IMR-90 (cell line): ENCODE measurements around the gene NR2C2. TPM values are rescaled to one million over a fixed set of nuclear protein-coding genes. Genes with fewer than 3 reads are reported as not detected.

Source experiments
- ATAC-seq: fragments of 200-7000 bp; cut with Tn5 transposase; 2 replicates; pipeline ENCODE4 v1.9.1; 2020; ENCODE audit warnings: low read depth, mild to moderate bottlenecking, moderate library complexity
- BruUV-seq: library from RNA; stranded (reverse); fragments of 400-500 nt; replicated peaks from 2 replicates; lab custom pipeline; 2021; lab: Mats Ljungman, UMichigan
- CTCF ChIA-PET: fragments of 300-600 bp; formaldehyde crosslinking; extraction: SDS; loops from one replicate; lab custom pipeline; 2021; ENCODE audit warnings: antibody characterized with exemption; lab: Yijun Ruan, JAX
- POLR2A ChIA-PET: fragments of 300-600 bp; sonication (Branson Sonifier 250); formaldehyde crosslinking; loops from one replicate; lab custom pipeline; 2022; ENCODE audit warnings: antibody characterized with exemption; ENCODE audit not compliant: unreplicated experiment; lab: Charles Lee
- DNase-seq: peaks from one replicate; pipeline ENCODE4 v3.0.0; 2013
- H2AFZ ChIP-seq: replicated peaks from 2 replicates; pipeline ENCODE3; 2013; ENCODE audit warnings: low read length, mild to moderate bottlenecking; ENCODE audit not compliant: poor library complexity
- H2AK5ac ChIP-seq: 2 replicates; pipeline ENCODE4 v1.6.1; 2013; ENCODE audit warnings: low read depth, low read length, inconsistent platforms
- H2AK9ac ChIP-seq: replicated peaks from 2 replicates; pipeline ENCODE3; 2013; ENCODE audit warnings: mild to moderate bottlenecking, low read depth, low read length, moderate library complexity; ENCODE audit not compliant: poor library complexity
- H2BK120ac ChIP-seq: 2 replicates; pipeline ENCODE4 v1.6.1; 2013; ENCODE audit warnings: low read depth, low read length, inconsistent platforms
- H2BK15ac ChIP-seq: 3 replicates; pipeline ENCODE4 v1.6.1; 2013; ENCODE audit warnings: low read depth, low read length, inconsistent platforms
- H2BK20ac ChIP-seq: 2 replicates; pipeline ENCODE4 v1.6.1; 2013; ENCODE audit warnings: low read depth, mild to moderate bottlenecking, inconsistent platforms, low read length, moderate library complexity
- H2BK5ac ChIP-seq: 2 replicates; pipeline ENCODE4 v1.6.1; 2013; ENCODE audit warnings: mild to moderate bottlenecking, low read depth, low read length, inconsistent platforms; ENCODE audit not compliant: poor library complexity, severe bottlenecking
- H3K14ac ChIP-seq: replicated peaks from 2 replicates; pipeline ENCODE4 v1.6.1; 2013; ENCODE audit warnings: low read depth, low read length, inconsistent platforms
- H3K18ac ChIP-seq: 2 replicates; pipeline ENCODE4 v1.6.1; 2013; ENCODE audit warnings: low read depth, low read length, control low read depth
- H3K23ac ChIP-seq: 2 replicates; pipeline ENCODE4 v1.6.1; 2013; ENCODE audit warnings: low read depth, low read length, inconsistent platforms
- H3K27ac ChIP-seq: 2 replicates; pipeline ENCODE4 v1.5.1; 2013; ENCODE audit warnings: mild to moderate bottlenecking, control low read depth, low read length; ENCODE audit not compliant: insufficient read depth
- H3K27me3 ChIP-seq: 2 replicates; pipeline ENCODE4 v1.6.1; 2013; ENCODE audit warnings: low read length; ENCODE audit not compliant: control insufficient read depth, insufficient read depth
- H3K36me3 ChIP-seq: 2 replicates; pipeline ENCODE4 v1.6.1; 2013; ENCODE audit warnings: low read length, mixed read lengths; ENCODE audit not compliant: control insufficient read depth, insufficient read depth
- H3K4ac ChIP-seq: 2 replicates; pipeline ENCODE4 v1.6.1; 2013; ENCODE audit warnings: low read depth, low read length, inconsistent platforms
- H3K4me1 ChIP-seq: 2 replicates; pipeline ENCODE4 v1.6.1; 2013; ENCODE audit warnings: low read length, mixed read lengths; ENCODE audit not compliant: control insufficient read depth, insufficient read depth
- H3K4me2 ChIP-seq: 2 replicates; pipeline ENCODE4 v1.6.1; 2013; ENCODE audit warnings: low read depth, mild to moderate bottlenecking, control low read depth, low read length, moderate library complexity
- H3K4me3 ChIP-seq: 2 replicates; pipeline ENCODE4 v1.5.1; 2013; ENCODE audit warnings: low read depth, mild to moderate bottlenecking, control low read depth, low read length, moderate library complexity; ENCODE audit not compliant: insufficient read depth
- H3K56ac ChIP-seq: 2 replicates; pipeline ENCODE4 v1.6.1; 2013; ENCODE audit warnings: low read length, inconsistent platforms; ENCODE audit not compliant: insufficient read depth; ENCODE audit errors: extremely low read depth
- H3K79me1 ChIP-seq, 2 experiments: 2 replicates each; pipeline ENCODE4 v1.6.1; 2013; ENCODE audit warnings: low read length in 2 of 2, inconsistent platforms in 1 of 2, low read depth in 1 of 2
- H3K9ac ChIP-seq: 2 replicates; pipeline ENCODE4 v1.6.1; 2013; ENCODE audit warnings: low read depth, low read length, control low read depth
- H3K9me1 ChIP-seq: 2 replicates; pipeline ENCODE4 v1.6.1; 2013; ENCODE audit warnings: low read length, inconsistent platforms; ENCODE audit not compliant: insufficient read depth
- H3K9me3 ChIP-seq: 2 replicates; pipeline ENCODE4 v1.6.1; 2013; ENCODE audit warnings: low read length; ENCODE audit not compliant: control insufficient read depth, insufficient read depth
- H4K20me1 ChIP-seq: 2 replicates; pipeline ENCODE4 v1.6.1; 2013; ENCODE audit warnings: low read length, inconsistent platforms; ENCODE audit not compliant: insufficient read depth
- H4K5ac ChIP-seq: 2 replicates; pipeline ENCODE4 v1.6.1; 2013; ENCODE audit warnings: mild to moderate bottlenecking, low read depth, low read length, control low read depth
- H4K8ac ChIP-seq, 2 experiments: 2 replicates each; pipeline ENCODE4 v1.6.1; 2013; ENCODE audit warnings: low read depth in 2 of 2, low read length in 2 of 2, control low read depth in 1 of 2, inconsistent platforms in 1 of 2
- H4K91ac ChIP-seq: 2 replicates; pipeline ENCODE4 v1.6.1; 2013; ENCODE audit warnings: low read depth, low read length, inconsistent platforms; ENCODE audit not compliant: insufficient read depth
- BHLHE40 ChIP-seq: fragments of 150-350 bp; IDR thresholded peaks from 2 replicates; pipeline ENCODE4 v1.6.1; 2016; ENCODE audit warnings: mild to moderate bottlenecking, low read depth, low read length
- CHD1 ChIP-seq: IDR thresholded peaks from 2 replicates; pipeline ENCODE4 v1.6.1; 2012; ENCODE audit warnings: low read depth, low read length, improper control_type of control experiment
- FOS ChIP-seq: fragments of 150-350 bp; IDR thresholded peaks from 2 replicates; pipeline ENCODE4 v1.6.1; 2016; ENCODE audit warnings: low read depth, low read length
- MAZ ChIP-seq: IDR thresholded peaks from 2 replicates; pipeline ENCODE4 v1.6.1; 2012; ENCODE audit warnings: low read depth, mild to moderate bottlenecking, low read length, improper control_type of control experiment, moderate library complexity, borderline replicate concordance
- MXI1 ChIP-seq: IDR thresholded peaks from 2 replicates; pipeline ENCODE4 v1.6.1; 2012; ENCODE audit warnings: low read depth, mild to moderate bottlenecking, low read length, moderate library complexity, borderline replicate concordance
- NFE2L2 ChIP-seq: fragments of 150-350 bp; IDR thresholded peaks from 2 replicates; pipeline ENCODE4 v1.6.1; 2016; ENCODE audit warnings: low read depth, mild to moderate bottlenecking, low read length
- RAD21 ChIP-seq: IDR thresholded peaks from 2 replicates; pipeline ENCODE4 v1.6.1; 2012; ENCODE audit warnings: low read length, improper control_type of control experiment
- RCOR1 ChIP-seq: IDR thresholded peaks from 2 replicates; pipeline ENCODE4 v1.6.1; 2012; ENCODE audit warnings: mild to moderate bottlenecking, low read length, improper control_type of control experiment; ENCODE audit not compliant: insufficient replicate concordance
- RFX5 ChIP-seq: IDR thresholded peaks from 2 replicates; pipeline ENCODE4 v1.8.0; 2012; ENCODE audit warnings: low read depth, mild to moderate bottlenecking, low read length, moderate library complexity
- SMC3 ChIP-seq: fragments of 150-350 bp; IDR thresholded peaks from 2 replicates; pipeline ENCODE4 v1.6.1; 2016; ENCODE audit warnings: low read depth, mild to moderate bottlenecking, antibody characterized with exemption, low read length, moderate library complexity
- WGBS, 2 experiments: methylation state at CpG; one replicate each; pipeline versions ENCODE4 v1.1.5 to v1.1.7; 2013; ENCODE audit warnings: missing lambda C conversion rate in 2 of 2; ENCODE audit not compliant: insufficient read length in 1 of 2; ENCODE audit errors: extremely low coverage in 2 of 2; 5-methylcytosine and 5-hydroxymethylcytosine counted together
- dilution Hi-C: fragments of 300-500 bp; cut with HindIII; formaldehyde crosslinking; loops from one replicate; pipeline ENCODE4 v1.14.3; 2018; ENCODE audit warnings: low sequenced_read_pairs; ENCODE audit not compliant: unreplicated experiment
- in situ Hi-C: fragments of 300-500 bp; cut with MboI; formaldehyde crosslinking; loops from 3 replicates; pipeline ENCODE4 v1.14.3; 2019; ENCODE audit warnings: low sequenced_read_pairs, inconsistent platforms, mixed read lengths
- intact Hi-C: fragments of 100-400 bp; cut with micrococcal nuclease; formaldehyde crosslinking; loops from 2 replicates; pipeline ENCODE4 v1.10.0; 2022
- polyA plus RNA-seq, 3 experiments: library from polyadenylated mRNA; depleted of rRNA; stranded (reverse); fragments of >200 nt; gene quantifications; 2 replicates each; pipeline ENCODE4 v1.2.3, GENCODE V29; 2012; ENCODE audit warnings: low replicate concordance in 1 of 3
- total RNA-seq: library from RNA; depleted of rRNA; stranded (reverse); fragments of >200 nt; gene quantifications from 2 replicates; pipeline ENCODE4 v1.2.3, GENCODE V29; 2012
- TF ChIP-seq, protein P1 (sequence below): conservative IDR thresholded peaks from 2 replicates; pipeline ENCODE4 v1.5.1; 2012; ENCODE audit warnings: mild to moderate bottlenecking, low read depth, low read length, improper control_type of control experiment
- TF ChIP-seq, protein P2 (sequence below): fragments of 150-350 bp; IDR thresholded peaks from 2 replicates; pipeline ENCODE4 v1.6.1; 2017; ENCODE audit warnings: mild to moderate bottlenecking, antibody characterized with exemption, low read length, low read depth

Gene NR2C2
- total and polyA plus RNA-seq, 2 of the 4 experiments (the other 2 are of a cell fraction), result 10.4 to 13.8 TPM

DNA sequence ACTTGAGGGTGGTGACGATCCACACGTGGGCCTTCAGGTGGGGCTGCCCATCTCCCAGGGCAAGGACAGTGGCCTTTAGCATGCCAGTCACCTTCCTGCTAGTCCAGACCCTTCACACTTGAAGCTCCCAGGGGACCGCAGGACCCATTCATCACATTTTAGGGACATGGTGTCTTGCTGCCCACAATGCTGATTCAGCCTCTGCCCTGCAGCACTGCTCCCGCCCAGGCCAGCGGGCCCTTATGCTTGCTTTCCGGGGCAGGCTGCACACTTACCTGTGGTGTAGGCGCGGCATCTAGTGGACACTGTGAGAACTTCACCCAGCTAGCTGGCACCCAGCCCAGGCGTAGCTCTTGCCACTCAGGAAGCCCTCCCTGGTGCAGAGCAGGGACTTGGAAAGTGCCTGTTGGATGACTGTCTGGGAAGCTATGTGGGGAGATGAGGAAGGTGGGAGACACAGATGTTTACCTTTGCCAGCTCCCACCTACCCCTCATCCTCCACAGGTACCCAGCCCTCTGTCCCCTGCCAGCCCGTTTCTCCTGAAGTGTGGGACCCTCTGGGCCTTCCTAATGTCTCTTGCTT is 26.3 kb upstream of the NR2C2 start (continued):
- no peak for TF ChIP-seq CHD1

DNA sequence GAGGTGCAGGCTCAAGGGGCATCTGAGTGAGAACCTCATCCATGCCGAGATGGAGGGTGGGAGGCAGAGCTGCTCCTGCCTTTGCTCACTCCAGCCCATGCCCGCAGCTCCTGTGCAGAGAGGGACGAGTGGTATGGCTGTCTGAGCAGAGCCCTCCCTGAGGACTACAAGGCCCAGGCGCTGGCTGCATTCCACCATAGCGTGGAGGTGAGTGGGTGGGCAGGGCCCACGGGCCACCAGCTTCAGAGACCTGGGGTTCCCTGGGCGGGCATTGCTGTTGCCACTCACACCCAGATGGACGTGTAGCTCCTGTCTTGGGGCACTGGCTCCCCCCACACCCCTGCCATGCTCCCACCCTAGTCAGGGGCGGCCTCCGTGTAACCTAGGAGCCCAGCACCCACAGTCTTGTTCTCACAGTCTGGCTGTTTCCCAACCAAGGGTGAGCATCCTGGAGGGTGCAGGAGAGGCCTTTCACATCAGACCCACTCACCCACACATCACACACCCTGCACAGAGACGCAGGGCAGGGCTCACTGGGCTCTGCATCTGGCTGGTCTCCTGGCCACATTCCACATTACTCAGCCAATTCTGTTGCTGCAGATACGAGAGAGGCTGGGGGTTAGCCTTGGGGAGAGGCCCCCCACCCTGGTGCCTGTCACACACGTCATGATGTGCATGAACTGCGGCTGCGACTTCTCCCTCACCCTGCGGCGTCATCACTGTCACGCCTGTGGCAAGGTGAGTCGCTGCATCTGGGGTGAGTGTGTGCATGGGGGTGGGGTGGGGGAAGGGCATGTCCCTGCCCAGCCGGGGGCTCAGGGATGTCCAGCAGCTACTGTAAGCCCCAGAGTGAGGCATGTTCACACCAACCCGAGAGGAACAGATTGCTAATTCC is 25.3 kb upstream of the NR2C2 start:
- H3K27me3 ChIP-seq, result peaks cover 11% of the 10 kb centered on the region
- no peak overlapping the region for H2BK20ac ChIP-seq
- no peak overlapping the region for H2BK15ac ChIP-seq
- H3K79me1 ChIP-seq, result no peaks in the 10 kb centered on the region
- peaks cover 2% of the 10 kb centered on the region; the same call in 1 of the 2 replicates for H3K4me1 ChIP-seq
- H3K36me3 ChIP-seq, result no peaks in the 10 kb centered on the region
- WGBS, 2 experiments, result 87% methylated on average over 3 of the region's 21 CpGs; no CpG with 5 or more reads in 1 of the 2 experiments
- no peak overlapping the region for H3K4ac ChIP-seq
- dilution Hi-C loops (no loop called here), in situ Hi-C loops (loop anchor here (5.0 to 10.0 kb wide), 2 partner anchors 250 to 417 kb away; no protein-coding TSS in a partner anchor), intact Hi-C loops (loop anchor here (1.0 to 5.0 kb wide), 6 partner anchors 131 to 1265 kb away; no protein-coding TSS in a partner anchor)
- H4K91ac ChIP-seq, result no peak overlapping the region
- no peaks in the 10 kb centered on the region for H3K9me1 ChIP-seq
- H2BK5ac ChIP-seq, result no peak overlapping the region
- no peaks in the 10 kb centered on the region for H3K9me3 ChIP-seq
- H3K56ac ChIP-seq, result no peak overlapping the region
- peak; percentile 57 for DNase-seq
- H2BK120ac ChIP-seq, result no peak overlapping the region
- no peak overlapping the region for H3K4me2 ChIP-seq
- H2AK5ac ChIP-seq, result no peak overlapping the region
- no peak for ATAC-seq
- H3K27ac ChIP-seq, result no peak overlapping the region
- BruUV-seq, result no TSS peak
- peak overlapping the region; percentile 40 for H2AK9ac ChIP-seq
- no peaks in the 10 kb centered on the region for H4K20me1 ChIP-seq
- ChIA-PET POLR2A (no interaction called here), CTCF (interaction anchor here (0.5 to 3.0 kb wide), 7 partner anchors 143 to 622 kb away, joined by 3 to 30 read pairs (median 3); partner anchors contain the start of genes C3orf20 and MRPS25)
- no peak overlapping the region for H3K4me3 ChIP-seq
- no peak overlapping the region for H3K9ac ChIP-seq
- H2AFZ ChIP-seq, result no peak overlapping the region
- no peak overlapping the region for H3K18ac ChIP-seq
- H3K14ac ChIP-seq, result no peak overlapping the region
- H4K8ac ChIP-seq, result no peak overlapping the region
- no peak overlapping the region for H4K5ac ChIP-seq
- no peak overlapping the region for H3K23ac ChIP-seq
- TF ChIP-seq NFE2L2, result no peak
- TF ChIP-seq RFX5, result no peak
- no peak for TF ChIP-seq RCOR1
- TF ChIP-seq CHD1, result no peak
- TF ChIP-seq SMC3, result no peak
- TF ChIP-seq, protein P1, sequence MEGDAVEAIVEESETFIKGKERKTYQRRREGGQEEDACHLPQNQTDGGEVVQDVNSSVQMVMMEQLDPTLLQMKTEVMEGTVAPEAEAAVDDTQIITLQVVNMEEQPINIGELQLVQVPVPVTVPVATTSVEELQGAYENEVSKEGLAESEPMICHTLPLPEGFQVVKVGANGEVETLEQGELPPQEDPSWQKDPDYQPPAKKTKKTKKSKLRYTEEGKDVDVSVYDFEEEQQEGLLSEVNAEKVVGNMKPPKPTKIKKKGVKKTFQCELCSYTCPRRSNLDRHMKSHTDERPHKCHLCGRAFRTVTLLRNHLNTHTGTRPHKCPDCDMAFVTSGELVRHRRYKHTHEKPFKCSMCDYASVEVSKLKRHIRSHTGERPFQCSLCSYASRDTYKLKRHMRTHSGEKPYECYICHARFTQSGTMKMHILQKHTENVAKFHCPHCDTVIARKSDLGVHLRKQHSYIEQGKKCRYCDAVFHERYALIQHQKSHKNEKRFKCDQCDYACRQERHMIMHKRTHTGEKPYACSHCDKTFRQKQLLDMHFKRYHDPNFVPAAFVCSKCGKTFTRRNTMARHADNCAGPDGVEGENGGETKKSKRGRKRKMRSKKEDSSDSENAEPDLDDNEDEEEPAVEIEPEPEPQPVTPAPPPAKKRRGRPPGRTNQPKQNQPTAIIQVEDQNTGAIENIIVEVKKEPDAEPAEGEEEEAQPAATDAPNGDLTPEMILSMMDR, result no peak
- TF ChIP-seq FOS, result no peak
- TF ChIP-seq RAD21, result no peak
- TF ChIP-seq, protein P2, sequence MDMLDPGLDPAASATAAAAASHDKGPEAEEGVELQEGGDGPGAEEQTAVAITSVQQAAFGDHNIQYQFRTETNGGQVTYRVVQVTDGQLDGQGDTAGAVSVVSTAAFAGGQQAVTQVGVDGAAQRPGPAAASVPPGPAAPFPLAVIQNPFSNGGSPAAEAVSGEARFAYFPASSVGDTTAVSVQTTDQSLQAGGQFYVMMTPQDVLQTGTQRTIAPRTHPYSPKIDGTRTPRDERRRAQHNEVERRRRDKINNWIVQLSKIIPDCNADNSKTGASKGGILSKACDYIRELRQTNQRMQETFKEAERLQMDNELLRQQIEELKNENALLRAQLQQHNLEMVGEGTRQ, result no peak
- no peak for TF ChIP-seq MAZ
- TF ChIP-seq MXI1, result no peak
- TF ChIP-seq BHLHE40, result no peak
